ENCODE measurements around the gene HBS1L. TPM values are rescaled to one million over a fixed set of nuclear protein-coding genes. Genes with fewer than 3 reads are reported as not detected.

Gene HBS1L
- total RNA-seq, 1 experiment from 2014 or later, result 89.4 TPM

GRCh38 chr6:135033238-135033637 is 21.4 kb downstream of the HBS1L start:
- Histone ChIP-seq H3K4me3 (replicated peaks in 1 of 2; ENCODE audit: low read depth in 1 of 2, low read length in 2 of 2) (no peak overlapping the region), H3K27ac (ENCODE audit: low read depth, low read length) (no peak overlapping the region), H3K9me3 (ENCODE audit: control insufficient read depth in 1 of 2, insufficient read depth in 1 of 2, low read depth in 1 of 2, low read length in 2 of 2) (no peaks in the 10 kb centered on the region), H3K27me3 (ENCODE audit: insufficient read depth, low read length) (no peaks in the 10 kb centered on the region), H4K20me1 (ENCODE audit: insufficient read depth) (0 out of 2 replicates have a peak, but pooled peaks cover 9% of the 10 kb centered on the region), H2AFZ (ENCODE audit: low read depth, low read length, poor library complexity, severe bottlenecking) (no peak overlapping the region), H3K4me1 (ENCODE audit: control insufficient read depth in 1 of 2, insufficient read depth in 2 of 2, low read length in 2 of 2) (no peaks in the 10 kb centered on the region), H3K36me3 (ENCODE audit: control insufficient read depth in 1 of 2, insufficient read depth in 2 of 2, low read length in 2 of 2) (peaks cover 4 to 21% of the 10 kb centered on the region in 2 experiments; a peak in 2 of 4 replicates), H3K9me2 (ENCODE audit: insufficient read depth) (no peaks in the 10 kb centered on the region), H3K4me2 (ENCODE audit: low read length) (no peak overlapping the region), H3K79me2 (ENCODE audit: insufficient read depth, low read length) (peaks cover 67% of the 10 kb centered on the region), H3K9ac (ENCODE audit: low read length) (no peak overlapping the region)
- ChIA-PET CTCF (no interaction called here), POLR2A (no interaction called here), RAD21 (ENCODE audit: low non-redundant PET in 1 of 2, low total read pairs in 2 of 2, uncharacterized antibody in 2 of 2, unreplicated experiment in 2 of 2) (no interaction called here)
- ATAC-seq, result no peak
- TF ChIP-seq MAX (IDR thresholded peaks at IDR 0.05) (no peak), ZBTB33 (IDR thresholded peaks at IDR 0.05; ENCODE audit: extremely low read depth, insufficient replicate concordance, low read length) (no peak), JUND (IDR thresholded peaks at IDR 0.05) (no peak), EZH2 (IDR thresholded peaks at IDR 0.05) (no peak), CEBPB (IDR thresholded peaks at IDR 0.05; ENCODE audit: low read depth) (no peak), SIN3A (IDR thresholded peaks at IDR 0.05; ENCODE audit: low read depth) (no peak), ELF1 (IDR thresholded peaks at IDR 0.05; ENCODE audit: borderline replicate concordance, low read depth) (no peak), SP1 (IDR thresholded peaks at IDR 0.05; ENCODE audit: low read depth) (no peak), YY1 (IDR thresholded peaks at IDR 0.05; ENCODE audit: extremely low read depth, insufficient replicate concordance, low read depth, low read length) (no peak), POLR2A (IDR thresholded peaks at IDR 0.05; ENCODE audit: borderline replicate concordance, extremely low read depth, insufficient read depth, insufficient read length) (no peak), CTCF (IDR thresholded peaks at IDR 0.05 in 2 of 3, conservative IDR thresholded peaks at IDR 0.05 in 1 of 3; ENCODE audit: borderline replicate concordance in 1 of 3, insufficient read depth in 1 of 3, low read depth in 2 of 3, low read length in 2 of 3) (no peak)
- no TSS peak for BruUV-seq (replicated peaks)
- intact Hi-C loops (cut with micrococcal nuclease), result no loop called here
- no peak for DNase-seq (ENCODE audit: low read depth, low spot score)
